GM12872 (cell line): ENCODE results near the gene TXNDC11.

Source experiments
- CTCF ChIP-seq: IDR thresholded peaks from 3 replicates; pipeline ENCODE4 v1.5.1; 2011; ENCODE audit warnings: low read depth, mild to moderate bottlenecking, low read length, moderate library complexity; ENCODE audit not compliant: insufficient read depth

Gene TXNDC11

GRCh38 chr16:11722468-11722808 is 20.2 kb downstream of the TXNDC11 start:
- 0 out of 3 replicates have a peak, but pooled peaks have one; percentile 1 for TF ChIP-seq CTCF

- TF ChIP-seq CTCF = no peak
These were observed 20.7 kb downstream of the TXNDC11 start for GRCh38 chr16:11721781-11722467.

GRCh38 chr16:11719762-11720161 is 22.9 kb downstream of the TXNDC11 start:
- TF ChIP-seq CTCF = no peak

- TF ChIP-seq CTCF = no peak
These were observed 23.5 kb downstream of the TXNDC11 start for GRCh38 chr16:11719171-11719570.

- TF ChIP-seq CTCF = no peak
These were observed 24.8 kb downstream of the TXNDC11 start for GRCh38 chr16:11717811-11718210.

GRCh38 chr16:11716336-11716735 is 26.3 kb downstream of the TXNDC11 start:
- TF ChIP-seq CTCF = no peak

GRCh38 chr16:11715246-11715947 is 27.3 kb downstream of the TXNDC11 start:
- peak; percentile 22; the same call in 1 of the 3 replicates for TF ChIP-seq CTCF
